Measurements from ENCODE around the gene FFAR4.

FFAR4 gene

DNA sequence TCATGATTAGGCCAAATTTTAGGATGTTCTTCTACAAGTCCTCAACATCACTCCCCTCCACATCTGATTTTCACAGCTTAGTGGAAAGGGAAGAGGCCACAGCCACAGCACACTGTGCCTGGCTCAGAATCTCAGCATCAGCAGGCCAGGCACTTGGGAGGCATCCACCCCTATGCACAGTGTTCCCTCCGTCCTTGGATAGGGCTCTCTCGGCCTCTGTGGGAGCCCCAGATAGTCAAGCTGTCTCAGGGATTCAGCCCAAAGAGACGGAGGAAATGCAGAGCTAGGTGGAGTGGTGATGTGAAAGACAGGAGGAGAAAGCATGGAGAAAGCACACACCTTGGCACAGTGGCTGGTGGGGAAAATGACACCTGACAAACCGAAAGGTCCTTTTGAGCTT, 33.3 kb downstream of the FFAR4 start:
- no peak for DNase-seq (ENCODE audit: low read depth)

DNA sequence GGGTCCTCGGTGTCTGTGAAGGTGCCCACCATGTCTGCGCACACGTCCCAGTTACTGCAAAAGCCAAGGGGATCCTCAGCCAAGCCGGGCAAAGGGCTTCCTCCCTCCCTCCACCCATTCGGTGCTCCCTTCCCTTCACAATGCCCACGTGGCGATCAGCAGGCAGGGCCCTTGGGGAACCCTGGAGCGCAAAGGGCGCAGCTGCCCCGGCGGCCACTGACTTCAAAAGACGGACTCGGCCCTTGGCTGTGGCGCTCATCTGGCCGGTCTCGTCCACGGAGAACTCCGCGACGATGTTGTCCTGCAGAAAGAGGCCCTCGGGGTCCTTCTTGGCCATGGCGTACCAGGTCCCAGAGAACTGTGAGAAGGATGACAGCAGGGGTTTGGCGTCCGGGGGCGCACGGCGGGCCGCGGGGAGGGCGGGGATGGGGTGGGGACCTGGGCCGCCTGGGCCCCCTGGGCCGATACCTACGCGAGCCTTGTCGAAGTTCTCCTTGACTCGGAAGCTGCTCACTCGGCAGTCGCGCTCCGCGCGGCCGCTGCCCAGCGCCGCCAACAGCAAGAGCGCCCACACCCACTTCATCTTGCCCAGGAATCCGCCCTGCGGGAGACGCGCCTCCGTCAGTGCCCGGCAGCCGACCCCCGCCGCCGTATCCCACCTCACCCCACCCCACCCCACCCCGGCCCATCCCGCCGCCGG, 34.1 kb downstream of the FFAR4 start:
- peak; percentile 49 for DNase-seq (ENCODE audit: low read depth)

DNA sequence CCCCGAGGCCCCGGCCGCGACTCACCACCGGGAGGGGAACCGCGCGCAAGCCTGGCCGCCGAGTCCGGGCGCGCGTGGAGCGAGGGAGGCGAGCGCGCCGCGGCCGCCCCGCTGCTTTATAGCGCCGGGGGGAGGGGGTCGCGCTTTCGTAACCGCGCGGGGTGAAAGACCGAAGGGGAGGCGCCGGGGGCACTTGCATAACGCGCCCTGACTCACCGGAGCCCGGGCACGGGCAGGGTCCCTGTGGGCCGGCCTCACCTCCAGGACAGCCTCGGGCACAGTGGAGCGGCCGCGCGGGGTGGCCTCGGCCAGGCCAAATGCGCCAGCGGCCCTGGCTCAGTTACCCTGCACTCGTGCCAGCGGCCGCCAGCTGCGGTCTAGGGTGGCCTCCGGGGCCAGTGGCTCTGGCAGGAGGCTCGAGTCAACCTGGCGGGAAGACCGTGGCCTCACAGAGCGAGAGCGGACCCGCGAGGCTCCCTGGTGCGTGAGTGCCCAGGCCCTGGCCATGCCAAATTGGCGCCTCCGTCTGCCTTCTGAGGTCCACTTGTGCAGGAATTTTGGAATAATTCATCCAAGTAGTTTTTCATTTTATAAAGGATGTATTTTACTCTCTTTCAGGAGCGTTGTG, 34.8 kb downstream of the FFAR4 start, which contains the start of gene RBP4:
Gene RBP4, minus strand, starts transcription at position 90 of the 628 bp plus-strand sequence. CDS start 207 bp downstream, outside the sequence.
- no peak for DNase-seq (ENCODE audit: low read depth)

GRCh38 chr10:93601774-93602162, 35.3 kb downstream of the FFAR4 start:
- DNase-seq (ENCODE audit: low read depth): no peak

DNA sequence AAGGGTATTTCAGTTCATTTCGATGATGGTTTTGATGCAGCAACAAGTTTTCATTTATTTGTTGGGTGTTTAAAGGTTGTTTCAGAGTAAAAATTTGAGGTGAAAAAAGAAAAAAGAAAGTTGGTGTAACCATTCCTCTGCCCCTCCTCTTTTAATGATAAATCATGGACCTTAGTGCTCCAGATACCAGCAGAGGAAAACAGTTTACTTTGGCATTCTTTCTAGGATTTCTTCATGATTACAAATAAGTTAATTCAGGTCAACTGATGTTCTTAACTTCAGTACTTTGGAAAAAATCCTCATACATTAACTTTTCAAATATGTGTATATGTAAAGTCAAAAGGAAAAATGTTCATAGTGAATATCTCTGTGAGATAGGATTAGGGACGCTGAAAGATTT, 36.6 kb downstream of the FFAR4 start:
- DNase-seq (ENCODE audit: low read depth): no peak

DNA sequence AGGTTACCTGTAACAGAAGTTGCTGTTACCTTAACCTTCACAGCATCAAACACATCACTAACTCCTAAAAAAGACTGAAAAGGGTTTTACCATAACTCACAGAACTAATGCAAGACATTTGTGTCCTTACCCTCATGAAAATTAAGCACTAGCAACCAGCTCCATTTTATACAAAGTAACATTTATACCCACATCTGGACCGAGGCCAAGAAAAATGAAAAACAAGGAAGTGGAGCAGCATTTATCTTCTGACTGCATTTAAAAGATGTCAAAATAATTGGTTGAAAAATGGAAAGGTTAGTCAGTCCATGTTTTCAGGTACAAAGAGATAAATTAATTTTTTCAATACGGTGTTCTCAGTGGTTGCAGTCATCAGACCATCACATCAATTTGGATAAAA, 37.7 kb downstream of the FFAR4 start:
- DNase-seq (ENCODE audit: low read depth): no peak

GRCh38 chr10:93608421-93608820, 42.0 kb downstream of the FFAR4 start:
- DNase-seq (ENCODE audit: low read depth): no peak

DNA sequence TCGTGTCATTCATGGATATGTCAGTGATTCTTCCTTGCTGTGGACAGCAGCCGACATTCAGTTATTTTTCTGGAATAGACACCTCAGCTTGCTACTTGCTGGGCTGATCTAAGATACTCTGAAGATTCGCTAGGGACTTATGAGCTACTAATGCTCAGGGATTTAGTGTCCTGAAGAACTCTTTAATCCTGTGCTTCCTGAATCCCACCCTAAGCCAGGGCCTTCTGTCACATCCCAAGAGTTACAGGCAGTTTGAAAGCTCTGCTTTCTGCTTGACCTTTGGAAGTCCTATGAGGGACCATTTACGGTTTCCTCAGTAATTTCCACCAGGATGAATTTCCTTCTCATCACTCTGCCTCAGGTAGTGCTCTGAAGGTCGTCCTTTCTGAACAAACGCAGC, 45.8 kb downstream of the FFAR4 start, which contains the start of gene PDE6C:
Gene PDE6C, plus strand, starts transcription at position 227 of the 400 bp plus-strand sequence. CDS start 189 bp downstream, outside the sequence.
- no peak for DNase-seq (ENCODE audit: low read depth)

DNA sequence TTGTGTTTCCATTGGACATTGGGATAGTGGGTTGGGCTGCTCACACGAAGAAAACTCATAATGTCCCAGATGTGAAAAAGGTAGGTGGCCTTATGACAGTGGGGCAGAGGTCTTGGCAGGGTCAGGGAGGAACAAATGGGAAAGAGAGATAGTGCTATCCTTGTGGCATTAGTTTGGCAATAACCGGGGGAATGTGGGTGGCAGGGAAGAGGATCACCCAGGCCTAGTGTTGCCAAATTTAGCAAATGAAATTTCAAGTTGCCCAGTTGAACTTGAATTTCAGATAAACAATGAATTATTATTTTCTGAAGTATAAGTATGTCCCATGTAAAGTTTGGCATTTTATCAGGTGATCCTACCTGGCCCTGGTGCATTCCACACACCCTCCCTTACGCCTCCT, 46.7 kb downstream of the FFAR4 start:
- no peak for DNase-seq (ENCODE audit: low read depth)

DNA sequence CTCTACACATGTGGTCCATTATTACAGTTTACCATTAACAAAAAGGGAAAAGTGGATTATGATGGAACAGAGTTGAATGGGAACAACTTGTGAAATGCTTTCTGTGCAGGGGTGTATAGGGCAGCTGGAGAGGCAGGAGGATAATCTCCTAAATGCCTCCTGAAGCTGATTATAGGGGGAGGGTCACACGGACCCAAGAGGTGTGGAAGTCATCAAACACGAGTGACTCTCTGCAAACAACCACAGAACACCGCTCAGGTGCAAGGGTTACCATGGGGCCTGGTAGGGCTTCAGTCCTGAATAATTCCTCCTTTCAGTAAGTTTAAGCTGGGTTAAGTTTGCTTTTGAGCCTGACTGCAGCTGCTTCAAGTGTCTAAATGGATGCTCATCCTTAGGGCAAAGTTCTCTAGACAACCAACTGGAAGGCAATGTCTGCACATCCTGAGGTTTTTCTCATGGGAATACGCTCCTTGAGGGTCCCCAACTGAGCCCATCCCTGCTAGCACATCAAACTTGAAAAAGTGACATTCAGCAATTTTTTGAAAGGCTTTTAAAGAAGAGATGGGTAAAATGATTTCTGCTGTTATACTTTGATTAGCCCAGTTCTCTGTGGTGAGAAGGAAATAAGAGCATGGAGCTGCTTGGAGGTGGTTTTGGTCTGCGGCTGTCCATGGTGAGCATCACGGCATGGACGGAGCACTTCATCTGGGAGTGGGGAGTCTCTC, 47.8 kb downstream of the FFAR4 start:
- DNase-seq (ENCODE audit: low read depth): no peak

GRCh38 chr10:93615576-93616235, 49.2 kb downstream of the FFAR4 start:
- DNase-seq (ENCODE audit: low read depth): no peak

DNA sequence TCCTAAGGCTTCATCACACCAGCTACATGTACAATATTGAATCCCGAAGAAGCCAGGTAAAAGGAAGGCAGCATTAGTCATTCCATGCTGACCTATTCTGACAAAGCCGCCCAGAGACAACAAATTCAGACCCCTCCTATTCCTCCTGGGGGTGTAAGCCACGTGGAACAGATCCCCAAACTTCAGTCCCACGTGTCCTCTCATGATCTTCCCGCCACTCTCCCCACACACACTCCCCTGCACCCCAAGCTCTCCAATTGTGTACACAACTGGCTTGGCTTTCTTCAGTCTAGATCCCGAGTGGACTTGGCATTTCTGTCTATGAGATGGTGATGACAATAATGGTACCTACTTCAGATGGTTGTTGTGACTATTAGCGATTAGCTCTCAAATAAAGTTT, 54.5 kb downstream of the FFAR4 start:
- DNase-seq (ENCODE audit: low read depth): no peak

DNA sequence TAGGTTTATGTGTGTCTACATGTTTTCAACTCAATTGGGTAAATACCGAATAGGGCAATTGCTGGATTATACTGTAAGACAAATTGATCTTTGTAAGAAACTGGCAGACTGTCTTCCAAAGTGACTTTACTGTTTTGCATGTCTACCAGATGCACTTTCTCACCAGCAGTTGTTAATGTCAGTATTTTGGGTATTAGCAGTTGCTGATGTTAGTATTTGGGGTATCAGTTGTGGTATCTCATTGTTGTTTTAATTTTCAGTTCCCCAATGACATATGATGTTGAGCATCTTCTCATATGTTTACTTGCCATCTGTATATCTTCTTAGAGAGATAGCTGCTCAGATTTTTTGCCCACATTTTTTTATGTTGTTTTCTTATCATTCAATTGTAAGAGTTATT, 56.5 kb downstream of the FFAR4 start:
- no peak for DNase-seq (ENCODE audit: low read depth)

GRCh38 chr10:93628858-93629257, 62.4 kb downstream of the FFAR4 start:
- no peak for DNase-seq (ENCODE audit: low read depth)

DNA sequence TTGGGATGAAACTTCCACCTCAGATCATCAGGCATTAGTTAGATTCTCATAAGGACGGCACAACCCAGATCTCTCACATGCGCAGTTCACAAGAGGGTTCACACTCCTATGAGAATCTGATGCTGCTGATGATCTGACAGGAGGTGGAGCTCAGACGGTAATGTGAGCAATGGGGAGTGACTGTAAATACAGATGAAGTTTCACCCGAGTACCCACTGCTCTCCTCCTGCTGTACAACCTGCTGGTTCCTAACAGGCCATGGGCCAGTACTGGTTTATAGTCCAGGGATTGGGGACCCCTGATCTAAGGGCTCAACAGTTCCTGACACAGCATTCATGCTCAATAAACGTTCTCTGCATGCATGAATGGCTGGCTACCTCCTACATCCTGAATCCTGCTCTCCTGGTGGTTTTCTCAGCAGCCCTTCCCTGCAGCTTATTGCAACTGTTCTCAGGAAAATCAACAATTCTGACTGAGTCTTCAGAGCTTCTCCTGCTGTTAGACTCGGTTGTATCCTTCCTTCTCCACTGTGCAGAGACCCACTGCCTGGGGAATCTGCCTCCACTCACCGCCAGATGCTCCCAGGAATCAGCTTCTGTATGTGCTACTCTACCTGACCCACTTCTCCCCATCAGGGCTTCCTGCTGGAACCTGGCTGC, 63.3 kb downstream of the FFAR4 start:
- no peak for DNase-seq (ENCODE audit: low read depth)

DNA sequence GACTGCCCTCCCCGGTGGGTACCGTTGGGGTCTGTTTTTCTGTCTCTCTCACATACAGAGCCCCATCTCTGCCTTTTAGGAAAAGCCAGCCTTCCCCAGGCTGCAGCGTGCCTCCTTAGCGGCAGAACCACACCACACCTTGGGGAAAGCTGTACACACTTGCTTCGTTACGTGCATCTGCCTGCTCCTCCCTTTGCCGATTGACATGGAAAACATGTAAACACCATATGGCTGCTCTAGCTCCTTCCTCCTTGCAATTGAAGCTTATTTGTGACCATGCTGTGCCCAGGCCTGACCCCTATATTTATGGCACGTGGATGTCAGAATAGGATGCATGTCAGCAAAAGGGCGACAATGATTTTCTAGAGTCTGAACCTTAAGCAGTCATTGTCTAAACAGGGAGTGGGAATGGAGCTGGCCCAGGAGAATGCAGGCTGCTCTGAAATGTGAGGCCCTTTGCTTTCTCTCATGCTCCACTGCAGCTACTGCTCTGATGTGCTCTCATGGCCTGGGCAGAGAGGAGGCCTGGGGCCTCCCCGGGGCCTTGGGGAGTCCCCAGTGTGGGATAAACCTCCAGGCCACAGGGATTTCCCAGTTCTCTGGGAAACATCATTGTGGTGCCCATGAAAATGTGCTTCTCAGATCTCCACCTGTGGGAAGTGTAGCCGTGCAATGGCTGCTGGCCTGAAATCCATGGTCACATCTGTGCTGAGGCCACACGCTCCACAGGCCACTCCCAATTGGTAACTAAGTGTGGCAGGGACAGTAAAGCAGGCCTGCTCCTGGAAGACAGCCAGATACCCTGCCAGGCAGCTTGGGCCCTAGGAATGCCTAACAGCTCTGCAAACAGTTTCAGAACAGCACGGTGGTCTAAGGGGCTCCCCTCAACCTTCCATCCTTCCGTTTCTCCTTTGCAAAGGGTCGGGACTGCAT, 64.4 kb downstream of the FFAR4 start:
- no peak for DNase-seq (ENCODE audit: low read depth)
